SU-DHL-6 (cell line): Measurements from ENCODE around the gene TADA1.

ENCODE experiments used
- H2AFZ ChIP-seq: fragments of 200-600 bp; sonication (generic); 2 replicates; pipeline ENCODE4 v1.6.1; 2014; ENCODE audit warnings: low read depth, mild to moderate bottlenecking, moderate library complexity, mixed read lengths, antibody characterized with exemption, low read length; ENCODE audit not compliant: severe bottlenecking
- H3F3A ChIP-seq: fragments of 200-600 bp; shearing (Covaris generic); 2 replicates; pipeline ENCODE4 v1.6.0; 2016; ENCODE audit warnings: antibody characterized with exemption, mild to moderate bottlenecking; ENCODE audit not compliant: insufficient read depth
- H3K27ac ChIP-seq: fragments of 200-600 bp; sonication (generic); 2 replicates; pipeline ENCODE4 v1.5.1; 2016; ENCODE audit warnings: low read depth, mild to moderate bottlenecking, low read length, moderate library complexity, mixed read lengths
- H3K27me3 ChIP-seq: fragments of 200-600 bp; sonication (generic), shearing (Covaris generic); 2 replicates; pipeline ENCODE4 v1.6.0; 2014; ENCODE audit warnings: mild to moderate bottlenecking, low read length
- H3K36me3 ChIP-seq: fragments of 200-600 bp; sonication (generic); 2 replicates; pipeline ENCODE4 v1.6.1; 2014; ENCODE audit warnings: mild to moderate bottlenecking, low read length, mixed read lengths
- H3K4me2 ChIP-seq: fragments of 300-600, 200-600 bp; shearing (Covaris generic), sonication (generic); 2 replicates; pipeline ENCODE4 v1.6.0; 2014; ENCODE audit warnings: low read length, low read depth, mild to moderate bottlenecking; ENCODE audit not compliant: poor library complexity, severe bottlenecking
- H3K4me3 ChIP-seq: fragments of 200-600 bp; sonication (generic); 2 replicates; pipeline ENCODE4 v1.5.1; 2014; ENCODE audit warnings: antibody characterized with exemption, low read length, mild to moderate bottlenecking, mixed read lengths; ENCODE audit not compliant: insufficient read depth, poor library complexity, severe bottlenecking
- H3K79me2 ChIP-seq: fragments of 200-600 bp; sonication (generic); 2 replicates; pipeline ENCODE4 v1.6.1; 2014; ENCODE audit warnings: mild to moderate bottlenecking, low read length, moderate library complexity; ENCODE audit not compliant: insufficient read depth
- H3K9ac ChIP-seq: fragments of 200-600 bp; sonication (generic); 2 replicates; pipeline ENCODE4 v1.7.0; 2014; ENCODE audit warnings: mild to moderate bottlenecking, low read length
- H3K9me2 ChIP-seq: fragments of 200-600 bp; sonication (generic); replicated peaks from 2 replicates; pipeline ENCODE4 v1.6.1; 2014; ENCODE audit warnings: low read length; ENCODE audit not compliant: insufficient read depth
- H3K9me3 ChIP-seq: fragments of 200-600 bp; sonication (generic); 2 replicates; pipeline ENCODE4 v1.6.1; 2014; ENCODE audit warnings: low read length, mixed read lengths; ENCODE audit not compliant: insufficient read depth
- H4K20me1 ChIP-seq: fragments of 200-600 bp; sonication (generic); 2 replicates; pipeline ENCODE4 v1.6.1; 2014; ENCODE audit warnings: low read depth, mild to moderate bottlenecking, antibody characterized with exemption, low read length, moderate library complexity, mixed read lengths
- CTCF ChIP-seq: fragments of 200-600 bp; sonication (generic); IDR thresholded peaks from one replicate; pipeline ENCODE4 v1.5.1; 2017; ENCODE audit warnings: antibody characterized with exemption, mild to moderate bottlenecking, low read length, moderate library complexity; ENCODE audit not compliant: insufficient read depth, poor library complexity, severe bottlenecking
- EZH2phosphoT487 ChIP-seq: fragments of 200-600 bp; sonication (generic), shearing (Covaris generic); conservative IDR thresholded peaks from 2 replicates; pipeline ENCODE4 v1.6.1; 2018; ENCODE audit warnings: mild to moderate bottlenecking, antibody characterized with exemption, low read length, moderate library complexity, mixed read lengths

TADA1 gene

GRCh38 chr1:166858726-166859419 lies 17.2 kb downstream of the TADA1 start:
- Histone ChIP-seq H3K27ac (no peak overlapping the region), H3K9me3 (no peaks in the 10 kb centered on the region), H3K79me2 (peaks cover 13% of the 10 kb centered on the region; the same call in 1 of the 2 replicates), H3K4me3 (no peak overlapping the region), H3K36me3 (peaks cover 44% of the 10 kb centered on the region), H3K9me2 (no peaks in the 10 kb centered on the region), H3K27me3 (no peaks in the 10 kb centered on the region), H2AFZ (no peak overlapping the region), H4K20me1 (peaks cover 13% of the 10 kb centered on the region; the same call in 1 of the 2 replicates), H3K9ac (no peak overlapping the region), H3F3A (peaks cover 12% of the 10 kb centered on the region; the same call in 1 of the 2 replicates), H3K4me2 (no peak overlapping the region)
- TF ChIP-seq CTCF (no peak), EZH2phosphoT487 (no peak)

- H3K9me2 ChIP-seq: no peaks in the 10 kb centered on the region
- peaks cover 12% of the 10 kb centered on the region; the same call in 1 of the 2 replicates for H3F3A ChIP-seq
- H3K27me3 ChIP-seq: no peaks in the 10 kb centered on the region
- H3K4me2 ChIP-seq: no peak overlapping the region
- H3K4me3 ChIP-seq: no peak overlapping the region
- peaks cover 18% of the 10 kb centered on the region; the same call in 1 of the 2 replicates for H3K79me2 ChIP-seq
- H3K27ac ChIP-seq: no peak overlapping the region
- H3K9ac ChIP-seq: no peak overlapping the region
- no peak overlapping the region for H2AFZ ChIP-seq
- no peaks in the 10 kb centered on the region for H3K9me3 ChIP-seq
- peaks cover 13% of the 10 kb centered on the region; the same call in 1 of the 2 replicates for H4K20me1 ChIP-seq
- no peak for TF ChIP-seq CTCF
- no peak for TF ChIP-seq EZH2phosphoT487
- peaks cover 35% of the 10 kb centered on the region for H3K36me3 ChIP-seq
Observed at GRCh38 chr1:166857995-166858394, 18.1 kb downstream of the TADA1 start.

GRCh38 chr1:166855558-166855957 lies 20.5 kb downstream of the TADA1 start:
- Histone ChIP-seq H3K27me3 (no peaks in the 10 kb centered on the region), H3K9ac (no peak overlapping the region), H3K27ac (no peak overlapping the region), H3K9me2 (no peaks in the 10 kb centered on the region), H2AFZ (no peak overlapping the region), H3K9me3 (no peaks in the 10 kb centered on the region), H3K79me2 (peaks cover 22% of the 10 kb centered on the region; the same call in 1 of the 2 replicates), H3K4me3 (no peak overlapping the region), H4K20me1 (peaks cover 13% of the 10 kb centered on the region; the same call in 1 of the 2 replicates), H3F3A (peaks cover 15% of the 10 kb centered on the region; the same call in 1 of the 2 replicates), H3K36me3 (peaks cover 41% of the 10 kb centered on the region), H3K4me2 (no peak overlapping the region)
- TF ChIP-seq EZH2phosphoT487 (no peak), CTCF (no peak)
